ENCODE data around the gene SNAPC5. TPM values are rescaled to one million over a fixed set of nuclear protein-coding genes. Genes with fewer than 3 reads are reported as not detected.

Gene SNAPC5
- total RNA-seq, 1 donor from 2014 or later, result 26.2 TPM

GRCh38 chr15:66488525-66488924 lies 9.0 kb downstream of the SNAPC5 start:
- TF ChIP-seq, protein P1, sequence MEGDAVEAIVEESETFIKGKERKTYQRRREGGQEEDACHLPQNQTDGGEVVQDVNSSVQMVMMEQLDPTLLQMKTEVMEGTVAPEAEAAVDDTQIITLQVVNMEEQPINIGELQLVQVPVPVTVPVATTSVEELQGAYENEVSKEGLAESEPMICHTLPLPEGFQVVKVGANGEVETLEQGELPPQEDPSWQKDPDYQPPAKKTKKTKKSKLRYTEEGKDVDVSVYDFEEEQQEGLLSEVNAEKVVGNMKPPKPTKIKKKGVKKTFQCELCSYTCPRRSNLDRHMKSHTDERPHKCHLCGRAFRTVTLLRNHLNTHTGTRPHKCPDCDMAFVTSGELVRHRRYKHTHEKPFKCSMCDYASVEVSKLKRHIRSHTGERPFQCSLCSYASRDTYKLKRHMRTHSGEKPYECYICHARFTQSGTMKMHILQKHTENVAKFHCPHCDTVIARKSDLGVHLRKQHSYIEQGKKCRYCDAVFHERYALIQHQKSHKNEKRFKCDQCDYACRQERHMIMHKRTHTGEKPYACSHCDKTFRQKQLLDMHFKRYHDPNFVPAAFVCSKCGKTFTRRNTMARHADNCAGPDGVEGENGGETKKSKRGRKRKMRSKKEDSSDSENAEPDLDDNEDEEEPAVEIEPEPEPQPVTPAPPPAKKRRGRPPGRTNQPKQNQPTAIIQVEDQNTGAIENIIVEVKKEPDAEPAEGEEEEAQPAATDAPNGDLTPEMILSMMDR (IDR thresholded peaks at IDR 0.05; ENCODE audit: insufficient read depth, low read length, poor library complexity, severe bottlenecking), result no peak
- Histone ChIP-seq H3K36me3 (ENCODE audit: control insufficient read depth, insufficient read depth, low read length) (peaks cover 1% of the 10 kb centered on the region), H3K4me3 (ENCODE audit: low read depth, low read length) (no peak overlapping the region), H3K27me3 (ENCODE audit: control insufficient read depth, insufficient read depth, low read length) (no peaks in the 10 kb centered on the region)
- DNase-seq (ENCODE audit: low read depth), result no peak

DNA sequence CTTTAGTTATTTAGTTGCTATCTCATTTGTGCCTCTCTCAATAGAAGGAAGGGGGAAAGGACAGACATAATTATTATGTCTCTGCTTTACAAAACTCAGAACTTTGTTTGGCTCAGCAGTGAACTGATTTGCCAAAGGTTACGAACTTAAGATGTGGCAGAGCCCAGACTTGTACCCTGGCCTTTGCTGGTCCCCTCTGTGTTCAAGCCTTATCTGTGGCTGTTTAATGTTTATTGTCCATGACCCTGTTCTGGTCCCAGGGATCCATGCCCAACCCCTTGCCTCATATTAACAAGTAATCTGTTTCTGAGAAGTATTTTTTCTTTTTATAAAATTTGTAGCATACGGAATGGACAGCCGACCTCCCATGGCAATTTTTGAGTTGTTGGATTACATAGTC lies 10.7 kb downstream of the SNAPC5 start:
- Histone ChIP-seq H3K4me3 (ENCODE audit: low read depth, low read length) (no peak overlapping the region), H3K36me3 (ENCODE audit: control insufficient read depth, insufficient read depth, low read length) (peaks cover 1% of the 10 kb centered on the region), H3K27me3 (ENCODE audit: control insufficient read depth, insufficient read depth, low read length) (no peaks in the 10 kb centered on the region)
- no peak for DNase-seq (ENCODE audit: low read depth)
- TF ChIP-seq, protein P1 (IDR thresholded peaks at IDR 0.05; ENCODE audit: insufficient read depth, low read length, poor library complexity, severe bottlenecking), result no peak

DNA sequence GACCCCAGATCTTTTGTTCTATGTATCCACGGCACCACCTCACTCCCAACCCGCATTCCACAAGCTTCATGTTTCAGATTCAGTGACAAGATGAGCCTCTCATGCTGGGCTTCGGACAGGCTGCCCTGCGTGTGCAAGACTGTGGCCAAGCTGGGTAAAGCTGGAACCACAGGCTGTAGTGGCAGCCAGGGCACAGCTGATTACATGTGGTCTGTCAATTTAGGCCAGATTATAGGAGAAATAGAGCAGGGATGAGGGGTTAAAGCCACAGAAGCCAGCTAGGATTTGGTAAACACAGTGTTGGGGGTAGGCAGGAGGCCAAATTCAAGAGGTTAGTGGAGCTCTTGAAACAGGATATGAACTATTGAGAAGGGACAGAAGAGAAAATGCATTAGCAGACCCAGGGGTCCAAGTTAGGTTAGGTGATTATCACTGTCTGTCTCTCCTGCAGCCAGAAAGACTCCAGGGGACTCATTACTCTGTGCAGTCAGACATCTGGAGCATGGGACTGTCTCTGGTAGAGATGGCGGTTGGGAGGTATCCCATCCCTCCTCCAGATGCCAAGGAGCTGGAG lies 12.9 kb downstream of the SNAPC5 start:
- no peaks in the 10 kb centered on the region for H3K27me3 ChIP-seq (ENCODE audit: control insufficient read depth, insufficient read depth, low read length)
- no peak for DNase-seq (ENCODE audit: low read depth)
- no peak overlapping the region for H3K4me3 ChIP-seq (ENCODE audit: low read depth, low read length)
- TF ChIP-seq, protein P1 (IDR thresholded peaks at IDR 0.05; ENCODE audit: insufficient read depth, low read length, poor library complexity, severe bottlenecking), result no peak
- peaks cover 1% of the 10 kb centered on the region for H3K36me3 ChIP-seq (ENCODE audit: control insufficient read depth, insufficient read depth, low read length)

DNA sequence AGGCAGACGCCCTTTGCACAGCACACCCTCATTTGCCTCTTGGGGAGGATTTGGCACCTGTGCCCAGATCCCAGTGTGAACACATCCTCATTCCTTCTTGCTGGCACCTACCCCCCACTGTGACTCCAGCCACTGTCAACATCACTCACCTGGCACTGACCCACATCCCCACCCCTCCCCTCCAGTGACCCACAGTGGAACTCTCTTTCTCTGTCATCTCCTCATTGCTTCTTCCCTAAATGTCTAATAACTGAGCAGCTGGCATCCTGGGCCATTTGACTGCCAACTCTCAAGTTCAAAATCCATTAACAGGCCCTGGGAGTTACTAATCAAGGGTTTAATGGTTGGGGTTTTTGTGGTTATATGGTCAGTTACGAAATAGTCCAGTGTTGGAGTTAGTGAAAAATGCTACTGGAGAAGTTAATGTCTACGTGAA lies 14.4 kb downstream of the SNAPC5 start:
- H3K27me3 ChIP-seq (ENCODE audit: control insufficient read depth, insufficient read depth, low read length), result no peaks in the 10 kb centered on the region
- no peak overlapping the region for H3K4me3 ChIP-seq (ENCODE audit: low read depth, low read length)
- peak; percentile 70 for DNase-seq (ENCODE audit: low read depth)
- H3K36me3 ChIP-seq (ENCODE audit: control insufficient read depth, insufficient read depth, low read length), result peaks cover 1% of the 10 kb centered on the region
- TF ChIP-seq, protein P1 (IDR thresholded peaks at IDR 0.05; ENCODE audit: insufficient read depth, low read length, poor library complexity, severe bottlenecking), result no peak

DNA sequence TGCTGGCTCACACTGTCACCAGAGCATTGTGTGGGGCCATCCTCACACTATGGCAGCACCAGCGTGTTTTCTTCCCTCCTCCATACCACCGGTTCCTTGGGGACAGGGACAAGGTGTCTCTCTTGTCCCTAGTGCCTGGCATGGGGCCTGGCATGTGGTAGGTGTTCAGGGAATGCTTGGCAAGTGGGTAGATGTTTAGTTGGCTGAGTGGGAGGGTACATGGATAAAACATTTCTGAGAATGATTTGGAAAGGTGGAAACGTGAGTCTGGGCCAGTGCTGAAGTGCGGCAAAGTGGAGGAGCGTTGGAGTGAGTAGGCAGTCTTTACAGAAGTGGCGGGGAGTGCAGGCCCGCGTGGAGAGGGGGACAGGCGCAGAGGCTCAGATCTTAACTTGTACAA lies 15.0 kb downstream of the SNAPC5 start:
- Histone ChIP-seq H3K4me3 (ENCODE audit: low read depth, low read length) (no peak overlapping the region), H3K27me3 (ENCODE audit: control insufficient read depth, insufficient read depth, low read length) (no peaks in the 10 kb centered on the region), H3K36me3 (ENCODE audit: control insufficient read depth, insufficient read depth, low read length) (no peaks in the 10 kb centered on the region)
- TF ChIP-seq, protein P1 (IDR thresholded peaks at IDR 0.05; ENCODE audit: insufficient read depth, low read length, poor library complexity, severe bottlenecking), result no peak
- DNase-seq (ENCODE audit: low read depth), result no peak

Data from kidney epithelial cell (primary cell).